Mucosa of descending colon (tissue), 3 donors: ENCODE data around the gene RABL3. TPM values are rescaled to one million over a fixed set of nuclear protein-coding genes. Genes with fewer than 3 reads are reported as not detected.
"Not testable (repeated sequence)": the region's sequence is repeated elsewhere in the genome, so short reads cannot be mapped to it uniquely, and the experiment has no call there.

Experiments
- ATAC-seq: fragments of 200-7000 bp; cut with Tn5 transposase; one replicate; pipeline ENCODE4 v1.9.1; 2020; ENCODE audit warnings: mild to moderate bottlenecking, moderate library complexity
- DNase-seq, 3 donors: peaks; one replicate each; pipeline ENCODE4 v3.0.0-alpha.2; 2020
- H3K36me3 ChIP-seq: fragments of 200-600 bp; one replicate; pipeline ENCODE4 v1.8.0; 2021; ENCODE audit warnings: low read depth, mild to moderate bottlenecking
- H3K4me1 ChIP-seq: fragments of 200-600 bp; one replicate; pipeline ENCODE4 v1.8.0; 2021; ENCODE audit warnings: low read depth, mild to moderate bottlenecking
- H3K4me3 ChIP-seq: fragments of 200-600 bp; one replicate; pipeline ENCODE4 v1.8.0; 2021; ENCODE audit warnings: mild to moderate bottlenecking
- H3K9me3 ChIP-seq: fragments of 200-600 bp; one replicate; pipeline ENCODE4 v1.8.0; 2021; ENCODE audit warnings: mild to moderate bottlenecking
- intact Hi-C, 2 donors: fragments of 100-400 bp; cut with DNase I in 1 of 2; cut with micrococcal nuclease in 1 of 2; formaldehyde crosslinking; loops; one replicate each; pipeline versions ENCODE4 v1.11.0 to v1.11.1; 2022; cut with DNase I, micrococcal nuclease
- total RNA-seq, 3 donors: library from RNA; stranded (reverse); fragmentation: NEBNext Ultra II Directional in 2 of 3; extraction: Animal tissue kit (Norgen Biotek cat#: 25700) in 2 of 3; gene quantifications; one replicate each; pipeline versions ENCODE4 v1.2.1 to v1.2.4, GENCODE V29; 2021 to 2023
- TF ChIP-seq, protein P1 (sequence below): fragments of 200-600 bp; IDR thresholded peaks from one replicate; pipeline ENCODE4 v1.8.0; 2022; ENCODE audit warnings: antibody characterized with exemption, mild to moderate bottlenecking
- donor health status: DM: no; HTN: no; CAD: no; lungs with moderate emphysema.
- donor health status: DM: no; HTN: no; CAD: no.
- donor health status: DM: no; HTN: yes; CAD: no.

RABL3 gene
- total RNA-seq, 3 donors from 2014 or later, result 23.0 to 26.5 (median 25.9) TPM

- intact Hi-C loops, result no loop called here
- no peak for DNase-seq
- TF ChIP-seq, protein P1, sequence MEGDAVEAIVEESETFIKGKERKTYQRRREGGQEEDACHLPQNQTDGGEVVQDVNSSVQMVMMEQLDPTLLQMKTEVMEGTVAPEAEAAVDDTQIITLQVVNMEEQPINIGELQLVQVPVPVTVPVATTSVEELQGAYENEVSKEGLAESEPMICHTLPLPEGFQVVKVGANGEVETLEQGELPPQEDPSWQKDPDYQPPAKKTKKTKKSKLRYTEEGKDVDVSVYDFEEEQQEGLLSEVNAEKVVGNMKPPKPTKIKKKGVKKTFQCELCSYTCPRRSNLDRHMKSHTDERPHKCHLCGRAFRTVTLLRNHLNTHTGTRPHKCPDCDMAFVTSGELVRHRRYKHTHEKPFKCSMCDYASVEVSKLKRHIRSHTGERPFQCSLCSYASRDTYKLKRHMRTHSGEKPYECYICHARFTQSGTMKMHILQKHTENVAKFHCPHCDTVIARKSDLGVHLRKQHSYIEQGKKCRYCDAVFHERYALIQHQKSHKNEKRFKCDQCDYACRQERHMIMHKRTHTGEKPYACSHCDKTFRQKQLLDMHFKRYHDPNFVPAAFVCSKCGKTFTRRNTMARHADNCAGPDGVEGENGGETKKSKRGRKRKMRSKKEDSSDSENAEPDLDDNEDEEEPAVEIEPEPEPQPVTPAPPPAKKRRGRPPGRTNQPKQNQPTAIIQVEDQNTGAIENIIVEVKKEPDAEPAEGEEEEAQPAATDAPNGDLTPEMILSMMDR, result no peak
- Histone ChIP-seq H3K36me3 (no peaks in the 10 kb centered on the region), H3K9me3 (no peaks in the 10 kb centered on the region), H3K4me1 (no peaks in the 10 kb centered on the region), H3K4me3 (no peak overlapping the region)
- no peak for ATAC-seq
Measured at GRCh38 chr3:120641696-120642246, 100.5 kb downstream of the RABL3 start.

DNA sequence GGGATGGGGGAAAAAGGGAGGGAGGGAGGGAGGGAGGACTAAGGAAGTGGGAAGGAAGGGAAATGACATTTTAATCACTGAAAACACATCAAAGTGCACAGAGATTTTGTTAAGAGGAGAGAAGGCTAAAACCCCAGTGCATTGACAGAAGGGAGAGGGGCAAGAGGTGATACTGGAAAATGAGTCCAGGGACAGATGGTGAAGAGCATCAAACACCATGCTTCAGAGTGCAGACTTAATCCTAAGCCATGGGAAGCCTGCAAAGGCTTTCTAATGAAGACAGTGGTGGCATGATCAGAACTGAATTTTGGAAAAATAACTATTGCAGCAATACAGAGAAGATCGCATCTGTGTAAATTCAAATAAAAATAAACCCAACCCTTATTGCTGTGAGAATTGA lies 102.1 kb downstream of the RABL3 start:
- TF ChIP-seq, protein P1, result no peak
- no peak for DNase-seq
- H3K36me3 ChIP-seq, result no peaks in the 10 kb centered on the region
- H3K9me3 ChIP-seq, result no peaks in the 10 kb centered on the region
- H3K4me3 ChIP-seq, result no peak overlapping the region
- intact Hi-C loops, result no loop called here
- H3K4me1 ChIP-seq, result no peaks in the 10 kb centered on the region
- ATAC-seq, result no peak

- H3K9me3 ChIP-seq, H3K36me3 ChIP-seq, intact Hi-C loops, H3K4me3 ChIP-seq, ATAC-seq, DNase-seq, H3K4me1 ChIP-seq: not testable (repeated sequence)
Measured at GRCh38 chr3:120638820-120639219, 103.5 kb downstream of the RABL3 start.

GRCh38 chr3:120637851-120638559 lies 104.3 kb downstream of the RABL3 start:
- H3K4me1 ChIP-seq, result no peaks in the 10 kb centered on the region
- no peak for ATAC-seq
- intact Hi-C loops, result no loop called here
- no peak overlapping the region for H3K4me3 ChIP-seq
- no peaks in the 10 kb centered on the region for H3K36me3 ChIP-seq
- TF ChIP-seq, protein P1, result no peak
- DNase-seq, result no peak
- no peaks in the 10 kb centered on the region for H3K9me3 ChIP-seq

DNA sequence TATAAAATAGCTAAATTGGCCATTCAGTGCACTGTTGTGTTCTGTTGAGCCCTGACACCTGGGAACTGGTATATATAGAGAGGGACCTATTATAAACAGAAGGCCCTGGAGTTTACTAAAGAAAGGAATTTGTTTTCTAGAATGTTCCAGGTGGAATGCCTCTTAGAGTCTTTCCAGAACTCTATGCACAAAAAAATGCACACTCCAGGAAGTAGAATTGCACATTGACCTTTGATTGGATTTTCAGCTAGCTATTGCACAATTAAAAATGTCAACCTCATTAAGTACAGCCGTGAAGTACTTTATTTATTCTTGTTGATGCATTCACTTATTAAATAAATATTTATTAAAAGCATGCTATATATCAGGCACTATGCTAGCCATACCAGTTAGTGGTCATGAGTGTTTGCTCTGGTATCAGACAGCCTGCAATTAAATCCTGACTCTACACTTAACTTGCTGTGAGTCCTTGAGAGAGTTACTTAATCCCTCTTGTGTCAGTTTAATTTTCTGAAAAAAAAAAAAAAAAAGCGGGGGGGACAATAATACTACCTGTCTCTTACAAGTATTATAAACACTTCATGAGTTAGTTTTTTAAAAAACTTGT lies 105.4 kb downstream of the RABL3 start:
- intact Hi-C loops, result no loop called here
- peak; percentile 56 for ATAC-seq

More for the DNA sequence above, 105.4 kb downstream of the RABL3 start:
- Histone ChIP-seq H3K36me3 (no peaks in the 10 kb centered on the region), H3K9me3 (no peaks in the 10 kb centered on the region), H3K4me1 (no peaks in the 10 kb centered on the region), H3K4me3 (no peak overlapping the region)
- no peak for DNase-seq
- TF ChIP-seq, protein P1, result no peak

Other genes starting within 250 kb of the RABL3 start
- 100 to 1,000 TPM; 142 to 182 (median 157) TPM for gene NDUFB4, start 146.2 kb downstream of the RABL3 start, total RNA-seq
- 10 to 100 TPM; 15.7 to 53.3 (median 46.0) TPM for gene HGD, start 60.3 kb downstream of the RABL3 start, total RNA-seq
- 10 to 100 TPM; 11.7 to 13.6 (median 12.0) TPM for gene GTF2E1, start 228 bp upstream of the RABL3 start, total RNA-seq
- 1 to 10 TPM in 1 of 3 donors, under 1 TPM in 2; 0.34 to 7.3 (median 0.61) TPM for gene STXBP5L, start 165.7 kb upstream of the RABL3 start, total RNA-seq